Transverse colon (tissue), 4 donors: ENCODE data around the gene TAS2R46.

Experiments
- POLR2AphosphoS5 ChIP-seq, 3 donors: sonication (generic); formaldehyde crosslinking; IDR thresholded peaks; one replicate each; pipeline ENCODE4 v1.6.1; 2016; ENCODE audit warnings: antibody characterized with exemption in 3 of 3
- TF ChIP-seq, protein P1 (sequence below), 5 experiments: fragments of 200-600 bp in 3 of 5; fragments of 450-650 bp in 2 of 5; sonication (generic) in 3 of 5; IDR thresholded peaks; 1 replicate in 2 of 5; 2 replicates in 3 of 5; pipeline ENCODE4 v1.5.1; 2016 to 2017; ENCODE audit warnings: antibody characterized with exemption in 5 of 5, inconsistent platforms in 3 of 5, mild to moderate bottlenecking in 2 of 5, moderate library complexity in 1 of 5

GRCh38 chr12:11078246-11078645 is 16.2 kb upstream of the TAS2R46 start:
- TF ChIP-seq POLR2AphosphoS5 (IDR thresholded peaks at IDR 0.05): no peak
- TF ChIP-seq, protein P1, sequence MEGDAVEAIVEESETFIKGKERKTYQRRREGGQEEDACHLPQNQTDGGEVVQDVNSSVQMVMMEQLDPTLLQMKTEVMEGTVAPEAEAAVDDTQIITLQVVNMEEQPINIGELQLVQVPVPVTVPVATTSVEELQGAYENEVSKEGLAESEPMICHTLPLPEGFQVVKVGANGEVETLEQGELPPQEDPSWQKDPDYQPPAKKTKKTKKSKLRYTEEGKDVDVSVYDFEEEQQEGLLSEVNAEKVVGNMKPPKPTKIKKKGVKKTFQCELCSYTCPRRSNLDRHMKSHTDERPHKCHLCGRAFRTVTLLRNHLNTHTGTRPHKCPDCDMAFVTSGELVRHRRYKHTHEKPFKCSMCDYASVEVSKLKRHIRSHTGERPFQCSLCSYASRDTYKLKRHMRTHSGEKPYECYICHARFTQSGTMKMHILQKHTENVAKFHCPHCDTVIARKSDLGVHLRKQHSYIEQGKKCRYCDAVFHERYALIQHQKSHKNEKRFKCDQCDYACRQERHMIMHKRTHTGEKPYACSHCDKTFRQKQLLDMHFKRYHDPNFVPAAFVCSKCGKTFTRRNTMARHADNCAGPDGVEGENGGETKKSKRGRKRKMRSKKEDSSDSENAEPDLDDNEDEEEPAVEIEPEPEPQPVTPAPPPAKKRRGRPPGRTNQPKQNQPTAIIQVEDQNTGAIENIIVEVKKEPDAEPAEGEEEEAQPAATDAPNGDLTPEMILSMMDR (IDR thresholded peaks at IDR 0.05): no peak
